Measurements from ENCODE around the gene MAP3K6. TPM values are rescaled to one million over a fixed set of nuclear protein-coding genes. Genes with fewer than 3 reads are reported as not detected.

Gene MAP3K6
- total and polyA plus RNA-seq, 2 donors (not counting 3 experiments of a cell fraction or from before 2014, with no cell fraction given), result 9.9 to 12.4 TPM

- CTCF ChIA-PET, result interaction anchor here (2.5 to 4.8 kb wide), 3 partner anchors 14 to 36 kb away, joined by 11 to 45 read pairs (median 22); no protein-coding TSS in a partner anchor
- intact Hi-C loops (cut with micrococcal nuclease), result no loop called here
Observed at GRCh38 chr1:27359822-27360158, 7.0 kb downstream of the MAP3K6 start.

DNA sequence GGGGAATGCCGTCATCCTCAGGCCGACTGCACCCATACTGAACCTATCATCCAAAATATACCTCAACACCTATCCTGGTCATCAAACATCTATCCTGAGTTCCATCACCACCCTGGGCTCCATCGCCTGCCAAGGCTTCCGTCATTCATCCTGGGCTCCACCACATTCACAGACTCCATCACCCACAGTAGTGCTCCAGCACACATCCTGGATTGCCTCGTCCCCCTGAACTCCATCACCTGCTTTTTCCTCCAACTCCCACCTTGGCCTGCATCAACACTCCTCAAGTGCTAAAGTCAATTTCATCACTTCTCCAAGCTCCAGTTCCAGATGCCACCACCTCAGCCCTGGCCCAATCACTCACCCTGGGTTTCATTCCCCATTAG is 7.8 kb downstream of the MAP3K6 start:
- peaks cover 0 to 4% of the 10 kb centered on the region in 2 experiments for H3K36me3 ChIP-seq (ENCODE audit: control insufficient read depth in 2 of 2, extremely low read depth in 1 of 2, insufficient read depth in 2 of 2, low read length in 2 of 2)
- FAIRE-seq, result no peak
- H3K27ac ChIP-seq (ENCODE audit: insufficient read depth, low read depth, low read length), result no peak overlapping the region
- H3K27me3 ChIP-seq (ENCODE audit: control insufficient read depth in 2 of 2, insufficient read depth in 2 of 2, low read length in 2 of 2), result no peaks in the 10 kb centered on the region
- no peak for DNase-seq (ENCODE audit: low read depth, low spot score)
- H3K9me1 ChIP-seq (replicated peaks; ENCODE audit: control insufficient read depth, extremely low read depth, insufficient read depth, low read length), result no peaks in the 10 kb centered on the region
- no peak for TF ChIP-seq GATA2 (IDR thresholded peaks at IDR 0.05; ENCODE audit: insufficient read depth, insufficient read length, low read depth, low read length)
- no peak for TF ChIP-seq POLR2A (IDR thresholded peaks at IDR 0.05; ENCODE audit: low read depth, low read length)
- no peak for TF ChIP-seq EZH2 (IDR thresholded peaks at IDR 0.05; ENCODE audit: borderline replicate concordance, low read depth, low read length, severe bottlenecking)
- TF ChIP-seq, protein P1, sequence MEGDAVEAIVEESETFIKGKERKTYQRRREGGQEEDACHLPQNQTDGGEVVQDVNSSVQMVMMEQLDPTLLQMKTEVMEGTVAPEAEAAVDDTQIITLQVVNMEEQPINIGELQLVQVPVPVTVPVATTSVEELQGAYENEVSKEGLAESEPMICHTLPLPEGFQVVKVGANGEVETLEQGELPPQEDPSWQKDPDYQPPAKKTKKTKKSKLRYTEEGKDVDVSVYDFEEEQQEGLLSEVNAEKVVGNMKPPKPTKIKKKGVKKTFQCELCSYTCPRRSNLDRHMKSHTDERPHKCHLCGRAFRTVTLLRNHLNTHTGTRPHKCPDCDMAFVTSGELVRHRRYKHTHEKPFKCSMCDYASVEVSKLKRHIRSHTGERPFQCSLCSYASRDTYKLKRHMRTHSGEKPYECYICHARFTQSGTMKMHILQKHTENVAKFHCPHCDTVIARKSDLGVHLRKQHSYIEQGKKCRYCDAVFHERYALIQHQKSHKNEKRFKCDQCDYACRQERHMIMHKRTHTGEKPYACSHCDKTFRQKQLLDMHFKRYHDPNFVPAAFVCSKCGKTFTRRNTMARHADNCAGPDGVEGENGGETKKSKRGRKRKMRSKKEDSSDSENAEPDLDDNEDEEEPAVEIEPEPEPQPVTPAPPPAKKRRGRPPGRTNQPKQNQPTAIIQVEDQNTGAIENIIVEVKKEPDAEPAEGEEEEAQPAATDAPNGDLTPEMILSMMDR (IDR thresholded peaks at IDR 0.05; ENCODE audit: extremely low read depth in 1 of 2, insufficient read depth in 1 of 2, low read depth in 1 of 2, low read length in 2 of 2), result no peak
- TF ChIP-seq JUN (IDR thresholded peaks at IDR 0.05; ENCODE audit: borderline replicate concordance, insufficient read depth, insufficient read length, low read depth), result no peak
- TF ChIP-seq MYC (IDR thresholded peaks at IDR 0.05; ENCODE audit: low read depth, low read length), result no peak
- TF ChIP-seq POLR2AphosphoS5 (IDR thresholded peaks at IDR 0.05; ENCODE audit: insufficient read depth, low read depth, low read length), result no peak
- no peak for TF ChIP-seq FOS (IDR thresholded peaks at IDR 0.05; ENCODE audit: borderline replicate concordance, insufficient read depth, low read length)
- TF ChIP-seq, protein P2, sequence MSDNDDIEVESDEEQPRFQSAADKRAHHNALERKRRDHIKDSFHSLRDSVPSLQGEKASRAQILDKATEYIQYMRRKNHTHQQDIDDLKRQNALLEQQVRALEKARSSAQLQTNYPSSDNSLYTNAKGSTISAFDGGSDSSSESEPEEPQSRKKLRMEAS (IDR thresholded peaks at IDR 0.05; ENCODE audit: insufficient read depth, insufficient read length), result no peak
- POLR2A ChIA-PET, result interaction anchor here (0.6 kb wide), 1 partner anchor 356 kb away, joined by 4 read pairs; no protein-coding TSS in a partner anchor
- H4K20me1 ChIP-seq (replicated peaks; ENCODE audit: control insufficient read depth, extremely low read depth, insufficient read depth, low read length), result no peaks in the 10 kb centered on the region
- intact Hi-C loops (cut with micrococcal nuclease) (no loop called here), dilution Hi-C loops (cut with MboI; ENCODE audit: extremely low pct_ligation_motif_present, low sequenced_read_pairs) (no loop called here)
- no peaks in the 10 kb centered on the region for H3K79me2 ChIP-seq (ENCODE audit: control insufficient read depth, insufficient read depth, low read length)
- no peak overlapping the region for H3K9ac ChIP-seq (replicated peaks; ENCODE audit: extremely low read depth, insufficient read depth, low read length)
- BruUV-seq (replicated peaks), result no TSS peak
- no peaks in the 10 kb centered on the region for H3K9me3 ChIP-seq (replicated peaks; ENCODE audit: control insufficient read depth, insufficient read depth, low read length)
- H2AFZ ChIP-seq (ENCODE audit: low read depth, low read length), result no peak overlapping the region
- no peaks in the 10 kb centered on the region for H3K4me1 ChIP-seq (ENCODE audit: control insufficient read depth, extremely low read depth, insufficient read depth, low read length)
- no peak overlapping the region for H3K4me3 ChIP-seq (replicated peaks in 1 of 3; ENCODE audit: insufficient read depth in 1 of 3, low read depth in 1 of 3, low read length in 3 of 3)
- H3K4me2 ChIP-seq (ENCODE audit: insufficient read depth, low read length), result no peak overlapping the region
- CTCF ChIA-PET, result interaction anchor here (0.6 to 5.5 kb wide), 13 partner anchors 7 to 247 kb away, joined by 3 to 54 read pairs (median 10); partner anchors contain the start of genes GPR3 and MAP3K6

More at GRCh38 chr1:27359822-27360158, 7.0 kb downstream of the MAP3K6 start:
- Histone ChIP-seq H3K27me3 (ENCODE audit: control insufficient read depth in 2 of 2, insufficient read depth in 2 of 2, low read length in 2 of 2) (no peaks in the 10 kb centered on the region), H4K20me1 (replicated peaks; ENCODE audit: control insufficient read depth, extremely low read depth, insufficient read depth, low read length) (no peaks in the 10 kb centered on the region), H3K9ac (replicated peaks; ENCODE audit: extremely low read depth, insufficient read depth, low read length) (no peak overlapping the region), H3K4me2 (ENCODE audit: insufficient read depth, low read length) (no peak overlapping the region), H3K9me1 (replicated peaks; ENCODE audit: control insufficient read depth, extremely low read depth, insufficient read depth, low read length) (no peaks in the 10 kb centered on the region), H3K27ac (ENCODE audit: insufficient read depth, low read depth, low read length) (no peak overlapping the region), H3K79me2 (ENCODE audit: control insufficient read depth, insufficient read depth, low read length) (no peaks in the 10 kb centered on the region), H3K4me3 (replicated peaks in 1 of 3; ENCODE audit: insufficient read depth in 1 of 3, low read depth in 1 of 3, low read length in 3 of 3) (no peak overlapping the region), H3K9me3 (replicated peaks; ENCODE audit: control insufficient read depth, insufficient read depth, low read length) (no peaks in the 10 kb centered on the region), H2AFZ (ENCODE audit: low read depth, low read length) (no peak overlapping the region), H3K36me3 (ENCODE audit: control insufficient read depth in 2 of 2, extremely low read depth in 1 of 2, insufficient read depth in 2 of 2, low read length in 2 of 2) (peaks cover 0 to 4% of the 10 kb centered on the region in 2 experiments), H3K4me1 (ENCODE audit: control insufficient read depth, extremely low read depth, insufficient read depth, low read length) (peaks cover under 1% of the 10 kb centered on the region)
- BruUV-seq (replicated peaks), result no TSS peak
- POLR2A ChIA-PET, result no interaction called here
- dilution Hi-C loops (cut with MboI; ENCODE audit: extremely low pct_ligation_motif_present, low sequenced_read_pairs), result no loop called here
- DNase-seq (ENCODE audit: low read depth, low spot score) (no peak), FAIRE-seq (no peak)
- TF ChIP-seq POLR2A (IDR thresholded peaks at IDR 0.05; ENCODE audit: low read depth, low read length), result no peak

All from endothelial cell of umbilical vein (primary cell).